GM21381 (cell line): ENCODE data around the gene RALGAPA2.

ENCODE experiments used
- ATAC-seq: cut with Tn5 transposase; IDR thresholded peaks from one replicate; pipeline ENCODE4 v1.9.1; 2021; ENCODE audit warnings: mild to moderate bottlenecking, moderate library complexity; ENCODE audit not compliant: unreplicated experiment

RALGAPA2 gene

GRCh38 chr20:20503777-20504530 lies 208.5 kb downstream of the RALGAPA2 start:
- no peak for ATAC-seq

- ATAC-seq: no peak
Observed at GRCh38 chr20:20501128-20501527, 211.3 kb downstream of the RALGAPA2 start.

GRCh38 chr20:20500312-20500711 lies 212.1 kb downstream of the RALGAPA2 start:
- ATAC-seq: no peak

DNA sequence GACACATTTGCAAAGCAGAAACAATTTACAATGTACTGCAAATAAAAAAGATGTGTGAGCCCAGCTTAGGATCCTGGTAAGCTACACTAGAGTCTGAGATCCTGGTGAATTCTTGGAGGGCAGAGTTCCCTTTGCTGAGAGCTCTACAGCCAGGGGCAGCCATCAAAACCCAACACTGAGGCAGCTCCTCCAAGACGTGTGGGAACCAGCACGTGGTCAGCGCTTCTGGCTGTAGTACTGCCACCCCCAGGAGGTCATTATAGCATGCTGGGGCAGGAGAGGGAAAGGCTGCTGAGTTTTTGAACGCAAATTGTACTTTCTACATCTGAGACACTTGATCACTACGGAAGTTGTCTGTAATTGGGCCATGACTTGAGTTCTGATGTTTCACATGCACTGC lies 213.0 kb downstream of the RALGAPA2 start:
- ATAC-seq: no peak

GRCh38 chr20:20498076-20498861 lies 214.2 kb downstream of the RALGAPA2 start:
- no peak for ATAC-seq

GRCh38 chr20:20497242-20497978 lies 215.0 kb downstream of the RALGAPA2 start:
- ATAC-seq: no peak

DNA sequence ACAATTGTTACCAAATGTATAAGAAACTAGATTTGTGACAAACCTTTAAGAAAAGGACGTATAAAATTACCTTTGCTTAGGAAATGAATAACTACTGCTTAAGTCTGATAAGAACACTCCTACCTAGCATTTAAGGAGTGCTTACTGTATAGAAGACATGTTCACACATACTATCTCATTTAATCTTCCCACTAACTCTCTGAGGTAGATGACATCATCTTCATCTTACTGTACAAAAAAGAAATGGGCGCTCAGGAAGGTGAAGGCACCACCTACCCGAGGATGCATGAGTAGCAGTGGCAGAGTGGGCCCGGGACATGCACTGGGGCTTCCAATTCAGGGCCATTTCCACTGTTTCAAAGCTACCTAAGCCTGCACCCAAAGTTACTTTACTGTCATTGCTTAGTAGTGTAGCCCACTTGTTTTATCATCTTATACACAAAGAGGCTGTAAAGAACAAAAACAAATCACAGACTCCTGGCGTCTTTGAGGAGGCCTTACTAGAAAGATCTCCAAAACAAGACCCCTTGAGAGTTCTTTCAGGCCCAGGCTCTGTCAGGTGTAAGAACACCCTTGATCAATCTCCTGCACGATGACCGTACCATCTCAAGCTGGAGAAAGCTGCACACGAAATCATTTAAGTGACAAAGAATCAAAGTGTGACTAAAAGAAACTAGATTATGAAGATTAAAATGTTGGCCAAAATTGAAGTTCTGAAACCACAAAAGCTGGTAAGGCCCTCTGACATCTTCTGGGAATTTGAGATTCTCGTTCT lies 216.5 kb downstream of the RALGAPA2 start:
- ATAC-seq: no peak

- ATAC-seq: no peak
Observed at GRCh38 chr20:20493701-20494100, 218.7 kb downstream of the RALGAPA2 start.

GRCh38 chr20:20492521-20493332 lies 219.7 kb downstream of the RALGAPA2 start:
- ATAC-seq: no peak

GRCh38 chr20:20491784-20492264 lies 220.6 kb downstream of the RALGAPA2 start:
- no peak for ATAC-seq

DNA sequence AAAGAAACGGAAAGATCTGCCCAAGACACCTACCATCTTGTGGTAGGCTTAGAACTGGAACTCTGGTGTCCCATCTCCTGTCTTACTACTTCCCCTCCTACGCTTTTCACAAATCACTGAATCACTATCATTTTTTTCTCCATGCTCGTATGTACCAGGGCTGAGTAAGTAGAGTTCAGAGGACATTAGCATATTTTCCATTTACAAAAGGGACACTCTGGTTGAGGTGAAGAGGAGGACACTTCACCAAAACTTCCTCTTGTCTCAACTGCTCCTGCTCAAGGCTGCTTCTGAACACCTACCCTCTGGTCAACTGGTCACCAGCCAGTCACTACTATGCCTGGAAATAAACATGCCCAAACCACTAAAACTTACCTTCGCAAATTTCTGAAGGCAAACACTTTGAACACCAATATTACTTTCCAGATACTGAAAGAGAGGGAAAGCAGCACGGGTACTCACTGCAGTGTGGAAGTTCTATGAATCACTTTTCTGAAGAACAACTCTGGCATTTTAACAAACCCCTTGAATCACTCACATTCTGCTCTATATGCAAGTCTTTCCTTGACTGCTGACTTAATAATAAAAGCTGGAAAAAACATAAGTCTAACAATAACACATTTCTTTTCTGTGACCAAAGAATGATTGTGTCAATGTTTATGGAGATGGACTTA lies 221.2 kb downstream of the RALGAPA2 start:
- ATAC-seq: no peak

GRCh38 chr20:20490673-20491072 lies 221.8 kb downstream of the RALGAPA2 start:
- no peak for ATAC-seq

DNA sequence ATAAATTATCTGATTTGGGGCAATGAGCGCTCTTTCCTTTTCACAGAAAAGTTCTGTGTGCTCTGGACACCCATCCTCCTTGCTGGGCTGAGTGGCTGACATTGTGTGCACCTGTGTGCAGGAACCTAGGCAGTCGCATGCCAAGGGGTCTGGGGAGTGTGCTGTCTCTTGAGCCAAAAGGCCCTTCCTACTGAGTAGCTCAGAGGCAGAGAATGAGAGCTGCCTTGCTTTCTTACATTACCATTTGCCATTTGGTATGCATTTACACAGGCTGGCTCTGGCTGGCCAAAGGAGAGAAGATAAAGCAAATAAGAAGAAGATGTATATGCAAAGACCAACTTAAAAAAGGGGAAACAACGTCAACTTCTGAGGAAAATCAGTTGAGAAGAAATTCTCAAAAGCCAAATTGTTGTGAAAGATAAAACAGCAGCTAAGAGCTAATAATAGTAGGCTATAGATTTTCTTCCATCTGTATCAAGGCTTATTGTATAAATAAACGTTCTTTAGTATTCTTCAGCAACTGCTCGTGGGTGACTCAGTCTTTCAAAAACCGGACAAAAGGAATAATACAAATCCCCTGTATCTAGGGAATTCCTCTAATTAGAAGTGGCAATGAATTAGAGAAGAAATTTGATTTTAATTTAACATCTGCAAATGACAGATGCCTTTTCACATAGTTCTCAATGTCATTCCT lies 222.6 kb downstream of the RALGAPA2 start:
- ATAC-seq: no peak

- ATAC-seq: peak; percentile 84
Observed at GRCh38 chr20:20489054-20489453, 223.4 kb downstream of the RALGAPA2 start.

- no peak for ATAC-seq
Observed at GRCh38 chr20:20488388-20488787, 224.1 kb downstream of the RALGAPA2 start.

DNA sequence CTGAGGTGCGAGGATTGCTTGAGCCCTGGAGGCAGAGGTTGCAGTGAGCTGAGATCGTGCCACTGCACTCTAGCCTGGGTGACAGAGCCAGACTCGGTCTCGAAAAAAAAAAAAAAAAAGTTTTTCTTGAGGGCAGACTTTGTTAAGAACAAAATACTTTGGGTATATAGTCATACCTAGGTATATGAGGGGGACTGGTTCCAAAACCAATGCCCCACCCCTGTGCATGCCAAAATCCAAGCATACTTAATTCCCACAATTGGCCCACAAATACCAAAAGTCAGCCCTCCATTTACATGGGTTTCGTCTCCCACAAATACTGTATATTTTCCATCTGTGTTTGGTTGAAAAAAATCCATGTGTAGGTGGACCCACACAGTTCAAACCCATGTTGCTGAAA lies 224.6 kb downstream of the RALGAPA2 start:
- no peak for ATAC-seq

DNA sequence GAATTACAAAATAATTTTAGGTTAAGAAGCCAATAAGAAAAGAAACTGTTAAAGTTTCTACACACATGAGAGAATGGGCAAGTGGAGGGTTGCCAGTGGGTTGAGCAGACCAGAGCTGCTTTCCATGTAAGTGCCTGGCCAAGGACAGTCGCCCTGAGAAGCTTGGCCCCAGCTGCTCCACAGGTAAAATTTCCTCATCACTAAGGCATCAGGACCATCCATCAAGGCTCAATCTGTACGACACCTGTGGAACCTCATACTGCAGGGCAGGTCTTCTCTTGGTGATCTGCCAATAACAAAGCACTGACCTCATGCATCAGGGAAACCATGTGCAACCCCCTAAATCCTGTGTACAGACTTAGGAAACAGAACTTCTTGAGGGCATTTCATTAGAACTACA lies 229.1 kb downstream of the RALGAPA2 start:
- no peak for ATAC-seq

DNA sequence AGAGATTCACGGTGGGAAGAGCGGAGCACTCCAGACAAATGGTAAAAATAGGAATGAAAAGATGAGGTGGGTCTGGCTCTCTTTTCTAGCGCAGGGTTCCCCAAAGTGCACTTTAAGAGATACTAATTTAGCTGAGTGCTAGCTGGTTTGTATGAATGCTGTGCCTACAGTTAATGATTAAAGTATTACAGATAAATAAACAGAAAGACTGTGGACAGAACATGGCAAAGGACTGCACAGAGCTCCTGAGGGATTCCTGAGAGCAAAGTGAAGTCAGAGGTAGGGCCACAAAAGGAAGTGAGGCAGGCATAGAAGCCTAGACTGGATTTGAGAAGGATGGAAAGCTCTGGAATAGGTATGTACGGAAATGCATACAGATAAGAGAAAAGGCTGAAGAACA lies 230.0 kb downstream of the RALGAPA2 start:
- no peak for ATAC-seq

DNA sequence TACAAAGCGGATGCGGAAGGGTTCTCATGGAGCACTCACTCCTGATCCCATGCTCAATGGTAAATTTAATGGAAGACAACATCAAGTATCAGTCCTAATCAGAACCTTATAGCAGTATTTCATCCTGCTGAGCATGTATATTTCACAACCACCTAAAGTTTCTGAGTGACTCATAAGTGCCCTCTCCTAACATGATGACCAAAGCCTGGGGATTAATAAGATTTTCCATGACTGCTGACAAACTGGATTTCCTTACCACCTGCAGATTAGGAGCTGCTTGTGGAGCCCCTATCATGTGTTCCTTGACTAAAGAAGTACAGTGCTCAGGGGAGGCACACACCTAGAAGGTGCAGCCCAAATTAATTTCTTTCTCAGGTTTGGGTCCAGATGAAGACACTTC lies 231.8 kb downstream of the RALGAPA2 start:
- ATAC-seq: no peak
